ENCODE results near the gene APOL6.

GRCh38 chr22:35616043-35616442 lies 32.2 kb upstream of the APOL6 start:
- TF ChIP-seq CTCF (IDR thresholded peaks at IDR 0.05; ENCODE audit: insufficient read depth, low read length) (no peak), REST (IDR thresholded peaks at IDR 0.05; ENCODE audit: insufficient replicate concordance, low read depth) (no peak), GABPA (IDR thresholded peaks at IDR 0.05; ENCODE audit: low read depth) (no peak)

Measured in HL-60 (cell line).